H1 (cell line): ENCODE data around the gene RAD51B. TPM values are rescaled to one million over a fixed set of nuclear protein-coding genes. Genes with fewer than 3 reads are reported as not detected.

Source experiments
- CTCF ChIA-PET: fragments of 300-600 bp; sonication (Branson Sonifier 250); formaldehyde crosslinking; loops from one replicate; lab custom pipeline; 2021; ENCODE audit not compliant: partially characterized antibody; lab: Charles Lee
- POLR2A ChIA-PET: fragments of 300-600 bp; sonication (Branson Sonifier 250); formaldehyde crosslinking; loops from one replicate; lab custom pipeline; 2021; ENCODE audit warnings: inconsistent platforms; ENCODE audit not compliant: partially characterized antibody; lab: Charles Lee
- DNase-seq, 2 experiments: peaks; one replicate each; pipeline versions ENCODE4 v3.0.0 to v3.0.0-alpha.2; 2010 to 2022; ENCODE audit warnings: low spot score in 2 of 2, low read depth in 1 of 2, mixed read lengths in 1 of 2
- FAIRE-seq: peaks from 2 replicates; lab custom pipeline; 2011; peaks lifted over from hg19 to GRCh38; lab: Jason Lieb, UNC
- H2AFZ ChIP-seq: 2 replicates; pipeline ENCODE4 v1.8.1; 2012; ENCODE audit warnings: low read length, inconsistent platforms
- H2AK5ac ChIP-seq: 2 replicates; pipeline ENCODE4 v1.6.1; 2013; ENCODE audit warnings: low read depth, low read length
- H2BK120ac ChIP-seq: replicated peaks from 2 replicates; pipeline ENCODE3; 2013; ENCODE audit warnings: low read depth, low read length, inconsistent platforms
- H2BK12ac ChIP-seq: 2 replicates; pipeline ENCODE4 v1.6.1; 2013; ENCODE audit warnings: low read depth, low read length
- H2BK15ac ChIP-seq: 2 replicates; pipeline ENCODE4 v1.6.1; 2013; ENCODE audit warnings: low read length
- H2BK20ac ChIP-seq: 2 replicates; pipeline ENCODE4 v1.6.1; 2013; ENCODE audit warnings: low read length
- H2BK5ac ChIP-seq: 2 replicates; pipeline ENCODE4 v1.6.1; 2013; ENCODE audit warnings: low read depth, low read length
- H3K14ac ChIP-seq: 2 replicates; pipeline ENCODE4 v1.6.1; 2013; ENCODE audit warnings: inconsistent platforms; ENCODE audit not compliant: insufficient read length
- H3K18ac ChIP-seq: 2 replicates; pipeline ENCODE4 v1.6.1; 2013; ENCODE audit warnings: low read length; ENCODE audit errors: extremely low read depth
- H3K23ac ChIP-seq: 2 replicates; pipeline ENCODE4 v1.6.1; 2013; ENCODE audit warnings: inconsistent platforms; ENCODE audit not compliant: insufficient read length
- H3K23me2 ChIP-seq: 2 replicates; pipeline ENCODE4 v1.6.1; 2013; ENCODE audit warnings: low read depth, low read length
- H3K27ac ChIP-seq: 2 replicates; pipeline ENCODE4 v1.6.1; 2011; ENCODE audit warnings: low read depth, low read length, inconsistent platforms
- H3K27me3 ChIP-seq, 4 experiments: replicated peaks in 1 of 4; 1 replicate in 1 of 4; 2 replicates in 3 of 4; pipeline versions ENCODE4 v1.6.1 to v1.8.1; 2011 to 2013; ENCODE audit warnings: low read length in 3 of 4, mild to moderate bottlenecking in 3 of 4, inconsistent platforms in 2 of 4, mixed read lengths in 2 of 4, moderate library complexity in 1 of 4; ENCODE audit not compliant: control insufficient read depth in 3 of 4, insufficient read depth in 3 of 4; ENCODE audit errors: extremely low read depth in 1 of 4
- H3K36me3 ChIP-seq, 4 experiments: 2 replicates each; pipeline versions ENCODE4 v1.6.1 to v1.8.1; 2011 to 2013; ENCODE audit warnings: mild to moderate bottlenecking in 4 of 4, low read length in 3 of 4, moderate library complexity in 2 of 4, control low read depth in 1 of 4, inconsistent platforms in 1 of 4; ENCODE audit not compliant: insufficient read depth in 4 of 4, control insufficient read depth in 2 of 4
- H3K4ac ChIP-seq: replicated peaks from 2 replicates; pipeline ENCODE3; 2013; ENCODE audit warnings: low read length, low read depth, mixed read lengths, inconsistent platforms; ENCODE audit not compliant: insufficient read length
- H3K4me1 ChIP-seq, 4 experiments: replicated peaks in 1 of 4; 1 replicate in 1 of 4; 2 replicates in 3 of 4; pipeline versions ENCODE4 v1.6.1 to v1.8.1; 2011 to 2013; ENCODE audit warnings: low read length in 3 of 4, inconsistent platforms in 2 of 4, mixed read lengths in 1 of 4; ENCODE audit not compliant: insufficient read depth in 4 of 4, control insufficient read depth in 3 of 4
- H3K4me2 ChIP-seq, 2 experiments: 2 replicates each; pipeline versions ENCODE4 v1.6.1 to v1.8.1; 2011 to 2013; ENCODE audit warnings: low read depth in 2 of 2, low read length in 2 of 2, control low read depth in 1 of 2, inconsistent platforms in 1 of 2, mild to moderate bottlenecking in 1 of 2; ENCODE audit not compliant: insufficient read depth in 1 of 2
- H3K4me3 ChIP-seq, 4 experiments: fragments of 200-600, 300-600 bp in 1 of 4; sonication (generic), shearing (Covaris generic), sonication (Bioruptor Twin) in 1 of 4; 2 replicates each; pipeline versions ENCODE4 v1.5.1 to v1.8.1; 2011 to 2016; ENCODE audit warnings: low read length in 4 of 4, low read depth in 3 of 4, control low read depth in 2 of 4, inconsistent platforms in 2 of 4, mild to moderate bottlenecking in 2 of 4, mixed read lengths in 1 of 4, moderate library complexity in 1 of 4; ENCODE audit not compliant: insufficient read depth in 2 of 4; ENCODE audit errors: extremely low read depth in 1 of 4
- H3K56ac ChIP-seq: replicated peaks from 2 replicates; pipeline ENCODE3; 2013; ENCODE audit warnings: low read depth, mild to moderate bottlenecking, mixed read lengths, low read length, inconsistent platforms; ENCODE audit not compliant: insufficient read length
- H3K79me1 ChIP-seq: 2 replicates; pipeline ENCODE4 v1.6.1; 2013; ENCODE audit warnings: low read depth, low read length, control low read depth
- H3K79me2 ChIP-seq, 2 experiments: 2 replicates each; pipeline versions ENCODE4 v1.6.1 to v1.8.1; 2012 to 2013; ENCODE audit warnings: low read length in 2 of 2, mild to moderate bottlenecking in 2 of 2, inconsistent platforms in 1 of 2; ENCODE audit not compliant: insufficient read depth in 2 of 2, control insufficient read depth in 1 of 2
- H3K9ac ChIP-seq, 4 experiments: replicated peaks in 1 of 4; 1 replicate in 1 of 4; 2 replicates in 3 of 4; pipeline versions ENCODE4 v1.6.1 to v1.8.1; 2011 to 2013; ENCODE audit warnings: low read depth in 3 of 4, low read length in 3 of 4, control low read depth in 2 of 4, mild to moderate bottlenecking in 2 of 4, moderate library complexity in 2 of 4, inconsistent platforms in 1 of 4; ENCODE audit errors: extremely low read depth in 1 of 4
- H3K9me3 ChIP-seq, 2 experiments: 2 replicates each; pipeline versions ENCODE4 v1.6.1 to v1.8.1; 2012 to 2013; ENCODE audit warnings: mild to moderate bottlenecking in 2 of 2, moderate library complexity in 2 of 2, control low read depth in 1 of 2, inconsistent platforms in 1 of 2, low read depth in 1 of 2, low read length in 1 of 2, mixed read lengths in 1 of 2; ENCODE audit not compliant: insufficient read depth in 2 of 2
- H4K20me1 ChIP-seq, 2 experiments: replicated peaks in 1 of 2; 2 replicates each; pipeline versions ENCODE3 to v1.8.1; 2011 to 2013; ENCODE audit warnings: inconsistent platforms in 2 of 2, low read length in 2 of 2, mild to moderate bottlenecking in 1 of 2; ENCODE audit not compliant: insufficient read depth in 2 of 2, control insufficient read depth in 1 of 2
- H4K5ac ChIP-seq: 2 replicates; pipeline ENCODE4 v1.6.1; 2013; ENCODE audit warnings: low read length, low read depth, mixed read lengths, inconsistent platforms; ENCODE audit not compliant: insufficient read length
- H4K8ac ChIP-seq: 2 replicates; pipeline ENCODE4 v1.8.0; 2013; ENCODE audit warnings: mild to moderate bottlenecking, moderate library complexity, low read length, inconsistent platforms; ENCODE audit not compliant: insufficient read depth; ENCODE audit errors: extremely low read depth
- H4K91ac ChIP-seq: replicated peaks from 2 replicates; pipeline ENCODE3; 2013; ENCODE audit warnings: low read length, mixed read lengths, inconsistent platforms; ENCODE audit not compliant: insufficient read length
- GABPA ChIP-seq: IDR thresholded peaks from 2 replicates; pipeline ENCODE4 v1.6.1; 2011; ENCODE audit warnings: mild to moderate bottlenecking, low read length, moderate library complexity, borderline replicate concordance; ENCODE audit not compliant: insufficient read depth
- MAFK ChIP-seq: IDR thresholded peaks from 2 replicates; pipeline ENCODE4 v1.6.1; 2012; ENCODE audit warnings: low read depth, mild to moderate bottlenecking, improper control_type of control experiment, low read length
- POLR2A ChIP-seq, 2 experiments: IDR thresholded peaks; 1 replicate in 1 of 2; 2 replicates in 1 of 2; pipeline ENCODE4 v1.6.1; 2011; ENCODE audit warnings: low read depth in 2 of 2, low read length in 2 of 2, mild to moderate bottlenecking in 2 of 2; ENCODE audit errors: control extremely low read depth in 1 of 2
- TEAD4 ChIP-seq: IDR thresholded peaks from 2 replicates; pipeline ENCODE4 v1.6.1; 2012; ENCODE audit warnings: low read depth, low read length, inconsistent platforms, mixed read lengths
- WGBS, 2 experiments: shearing (Covaris generic) in 1 of 2; methylation state at CpG; one replicate each; pipeline versions ENCODE4 v1.1.6 to v1.1.7; 2013 to 2015; ENCODE audit warnings: low lambda C conversion rate in 2 of 2, mixed read lengths in 2 of 2, inconsistent platforms in 1 of 2, low coverage in 1 of 2, missing lambda C conversion rate in 1 of 2; ENCODE audit not compliant: insufficient replicate concordance in 2 of 2, insufficient coverage in 1 of 2, insufficient read length in 1 of 2; ENCODE audit errors: extremely low coverage in 1 of 2, missing lambda C conversion rate in 1 of 2; 5-methylcytosine and 5-hydroxymethylcytosine counted together
- polyA plus RNA-seq, 7 experiments: library from polyadenylated mRNA; depleted of rRNA in 3 of 7; stranded (reverse) in 5 of 7; unstranded in 2 of 7; fragments of >200 nt in 5 of 7; fragments of 200-250 nt in 2 of 7; gene quantifications; 1 replicate in 5 of 7; 2 replicates in 1 of 7; 4 replicates in 1 of 7; pipeline versions ENCODE4 v1.2.1 to v1.2.3, GENCODE V29; 2011 to 2013; ENCODE audit warnings: missing spikeins in 2 of 7, mixed read lengths in 2 of 7
- total RNA-seq: library from RNA; stranded (reverse); fragmentation: NEBNext Ultra II Directional; extraction: Animal tissue kit (Norgen Biotek cat#: 25700); gene quantifications from 2 replicates; pipeline ENCODE4 v1.2.1, GENCODE V29; 2021

Gene RAD51B
- total and polyA plus RNA-seq, 2 of the 8 experiments (the other 6 are each of a cell fraction or from before 2014, with no cell fraction given), result 3.9 to 14.9 TPM

DNA sequence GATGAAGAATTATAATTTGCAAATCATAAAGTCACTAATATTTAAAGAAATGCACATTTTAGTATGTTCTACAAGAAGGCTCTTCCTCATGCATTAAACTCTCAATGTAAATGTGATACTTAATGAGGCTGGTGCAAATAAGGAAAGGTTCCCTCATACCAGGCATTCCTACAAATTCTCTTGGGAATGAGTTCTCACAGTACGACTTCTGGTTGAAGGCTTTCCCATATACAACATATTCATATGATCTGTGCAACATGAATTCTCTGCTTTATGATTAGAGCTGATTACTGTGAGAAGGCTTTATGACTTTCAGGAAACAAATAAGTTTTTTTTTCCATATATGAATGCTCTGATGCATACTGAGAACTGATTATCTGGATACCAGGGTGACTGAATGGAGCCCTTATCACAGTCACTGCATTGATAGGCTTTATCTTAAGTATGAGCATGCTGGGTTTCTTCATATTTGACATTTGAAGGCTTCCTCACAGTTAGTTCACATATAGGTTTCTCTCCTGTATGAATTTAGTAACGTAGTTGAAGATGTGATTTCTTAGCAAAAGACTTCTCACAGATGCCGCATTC is 293.9 kb downstream of the RAD51B start:
- no peak overlapping the region for H3K4ac ChIP-seq
- no peak overlapping the region for H3K9ac ChIP-seq
- H2BK15ac ChIP-seq, result no peak overlapping the region
- H2BK120ac ChIP-seq, result no peak overlapping the region
- H3K18ac ChIP-seq, result no peak overlapping the region
- H2BK12ac ChIP-seq, result no peak overlapping the region
- H3K4me1 ChIP-seq, result no peaks in the 10 kb centered on the region
- H2BK20ac ChIP-seq, result no peak overlapping the region
- no peak overlapping the region for H4K5ac ChIP-seq
- H3K36me3 ChIP-seq, result no peaks in the 10 kb centered on the region
- H3K9me3 ChIP-seq, result no peaks in the 10 kb centered on the region
- no peak overlapping the region for H4K8ac ChIP-seq
- no peak overlapping the region for H3K14ac ChIP-seq
- no peak overlapping the region for H2AFZ ChIP-seq
- TF ChIP-seq MAFK (no peak), GABPA (no peak), TEAD4 (peak; percentile 74), POLR2A (IDR thresholded peaks at IDR 0.05; ENCODE audit: control extremely low read depth in 1 of 2, low read depth in 2 of 2, low read length in 2 of 2) (no peak)
- H3K23ac ChIP-seq, result no peak overlapping the region
- ChIA-PET POLR2A (no interaction called here), CTCF (interaction anchor here (1.2 kb wide), 1 partner anchor 10 kb away, joined by 3 read pairs; no protein-coding TSS in a partner anchor)
- no peak overlapping the region for H4K91ac ChIP-seq
- no peak for DNase-seq
- H3K23me2 ChIP-seq, result no peaks in the 10 kb centered on the region
- H3K79me1 ChIP-seq, result no peaks in the 10 kb centered on the region
- no peak overlapping the region for H3K4me3 ChIP-seq
- no peaks in the 10 kb centered on the region for H3K79me2 ChIP-seq
- H3K27me3 ChIP-seq, result no peaks in the 10 kb centered on the region
- no peak overlapping the region for H2AK5ac ChIP-seq
- no peak overlapping the region for H3K56ac ChIP-seq
- no peak overlapping the region for H3K27ac ChIP-seq
- no peak overlapping the region for H3K4me2 ChIP-seq
- H4K20me1 ChIP-seq, result no peaks in the 10 kb centered on the region
- 80% methylated on average over 3 of the region's 3 CpGs; no CpG with 5 or more reads in 1 of the 2 experiments for WGBS, 2 experiments
- no peak overlapping the region for H2BK5ac ChIP-seq
- FAIRE-seq, result peak; percentile 7
